Stimulated activated CD8-positive, alpha-beta memory T cell treated with anti-CD3 and anti-CD28 coated beads, Interleukin-7, amount 100 ng/mL, for 24 hours (primary cell): ENCODE data around the gene STIL.
"Not testable (repeated sequence)": the region's sequence is repeated elsewhere in the genome, so short reads cannot be mapped to it uniquely, and the experiment has no call there.

Experiments
- DNase-seq: peaks from one replicate; pipeline ENCODE4 v3.0.0-alpha.2; 2020; ENCODE audit warnings: low read depth

Gene STIL

GRCh38 chr1:47313915-47314664, at the start of gene STIL:
STIL (minus strand) TSS chr1:47314147; CDS start chr1:47310319, 3,828 bp downstream.
- peak; percentile 94 for DNase-seq

DNA sequence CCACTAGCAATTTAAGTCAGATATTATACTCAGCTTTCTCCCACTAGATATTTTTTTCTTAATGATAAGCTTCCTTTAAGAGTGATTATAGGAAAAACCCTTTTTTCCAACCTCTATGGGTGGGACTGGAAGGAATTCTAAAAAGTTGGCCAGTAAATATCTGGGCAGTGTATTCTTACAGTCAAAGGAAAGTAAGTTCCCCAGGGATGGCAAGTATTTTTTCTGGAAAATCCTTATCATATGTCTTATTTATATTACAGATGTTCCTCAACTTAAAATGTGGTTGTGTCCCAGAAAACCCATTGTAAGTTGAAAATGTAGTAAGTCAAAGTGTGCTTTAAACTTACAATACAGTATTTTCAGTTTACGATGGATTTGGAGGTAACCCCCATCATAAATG, 48.9 kb upstream of the STIL start:
- no peak for DNase-seq

DNA sequence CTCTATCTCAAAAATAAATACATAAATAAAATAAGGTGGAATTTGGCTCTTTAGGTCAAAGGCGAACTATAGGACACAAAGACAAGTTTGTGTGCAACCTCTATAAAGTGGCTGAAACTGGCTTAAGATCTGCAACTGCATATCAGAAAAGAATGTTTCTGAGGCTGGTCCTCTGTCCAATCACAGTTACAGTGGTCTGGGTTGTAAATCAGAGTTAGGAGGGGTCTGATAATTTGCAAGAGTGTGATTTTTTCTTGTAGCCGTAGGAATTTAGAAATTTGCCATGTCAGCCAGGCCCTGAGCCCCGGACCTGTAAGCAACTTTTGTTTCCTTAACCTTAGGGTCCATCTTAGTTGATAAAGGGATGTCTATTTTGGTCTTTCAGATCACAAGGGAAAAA, 47.4 kb upstream of the STIL start:
- DNase-seq: no peak

DNA sequence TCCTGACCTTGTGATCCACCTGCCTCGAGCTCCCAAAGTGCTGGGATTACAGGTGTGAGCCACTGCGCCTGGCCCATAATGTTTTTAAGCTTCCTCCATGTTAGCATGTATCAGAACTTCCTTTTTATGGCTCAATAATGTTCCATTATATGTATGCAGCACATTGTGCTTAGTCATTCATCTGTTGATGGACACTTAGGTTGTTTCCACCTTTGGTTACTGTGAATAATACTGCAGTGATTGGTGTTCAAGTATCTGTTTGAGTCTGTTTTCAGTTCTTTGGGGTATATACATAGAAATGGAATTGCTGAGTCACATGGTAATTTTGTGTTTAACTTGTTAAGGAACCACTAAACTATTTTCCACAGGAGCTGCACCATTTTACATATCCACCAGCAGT, 37.4 kb upstream of the STIL start:
- no peak for DNase-seq

- no peak for DNase-seq
These were observed 34.3 kb upstream of the STIL start for GRCh38 chr1:47348246-47348645.

GRCh38 chr1:47347735-47348134, 33.8 kb upstream of the STIL start:
- no peak for DNase-seq

- DNase-seq: not testable (repeated sequence)
These were observed 33.0 kb upstream of the STIL start for GRCh38 chr1:47346979-47347378.

- no peak for DNase-seq
These were observed 26.3 kb upstream of the STIL start for GRCh38 chr1:47340227-47340626.

- DNase-seq: no peak
These were observed 24.5 kb upstream of the STIL start for GRCh38 chr1:47338249-47339077.

DNA sequence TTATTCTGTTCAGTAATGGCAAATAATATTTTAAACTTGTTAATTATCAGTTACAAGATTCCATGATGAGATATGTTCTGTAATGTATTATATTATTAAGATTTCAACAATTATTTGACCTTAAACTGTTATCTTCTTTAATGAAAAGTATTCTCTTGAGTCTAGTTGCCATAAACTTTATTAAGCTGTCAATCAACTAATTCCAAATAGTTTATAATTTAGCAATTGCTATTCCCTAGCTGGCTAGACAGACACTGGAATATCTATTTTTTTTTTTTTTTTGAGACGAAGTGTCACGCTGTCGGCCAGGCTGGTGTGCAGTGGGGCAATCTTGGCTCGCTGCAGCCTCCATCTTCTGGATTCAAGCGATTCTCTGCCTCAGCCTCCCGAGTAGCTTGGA, 23.4 kb upstream of the STIL start:
- no peak for DNase-seq

DNA sequence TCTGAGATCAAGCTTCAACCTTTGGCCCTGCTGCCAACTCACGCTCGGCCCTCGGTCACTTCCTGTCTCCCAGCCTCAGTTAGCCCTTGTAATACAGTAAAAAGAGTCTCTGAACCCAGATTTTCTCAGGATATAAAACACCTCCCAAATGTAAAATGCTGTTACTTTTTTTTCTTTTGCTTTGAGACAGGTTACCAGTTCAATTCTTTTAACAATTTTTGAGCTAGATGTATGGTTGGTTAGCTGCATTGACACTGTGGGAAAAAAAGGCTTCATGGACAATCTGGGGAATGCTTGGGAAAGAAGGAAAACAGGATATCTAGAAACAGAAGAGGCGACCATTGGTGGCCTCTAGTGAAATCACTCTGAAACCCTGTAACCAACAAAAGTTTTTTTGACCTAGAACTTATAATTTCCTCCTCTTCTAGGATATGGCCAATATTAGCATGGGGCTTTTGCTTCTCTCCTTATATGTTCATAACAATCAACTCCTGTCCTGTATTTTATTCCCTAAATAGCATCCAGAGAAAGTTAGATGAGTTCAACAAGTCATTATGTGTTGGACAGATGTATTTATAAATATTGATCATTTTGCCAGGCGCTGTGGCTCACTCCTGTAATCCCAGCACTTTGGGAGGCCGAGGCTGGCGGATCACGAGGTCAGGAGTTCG, 21.0 kb upstream of the STIL start:
- DNase-seq: no peak

DNA sequence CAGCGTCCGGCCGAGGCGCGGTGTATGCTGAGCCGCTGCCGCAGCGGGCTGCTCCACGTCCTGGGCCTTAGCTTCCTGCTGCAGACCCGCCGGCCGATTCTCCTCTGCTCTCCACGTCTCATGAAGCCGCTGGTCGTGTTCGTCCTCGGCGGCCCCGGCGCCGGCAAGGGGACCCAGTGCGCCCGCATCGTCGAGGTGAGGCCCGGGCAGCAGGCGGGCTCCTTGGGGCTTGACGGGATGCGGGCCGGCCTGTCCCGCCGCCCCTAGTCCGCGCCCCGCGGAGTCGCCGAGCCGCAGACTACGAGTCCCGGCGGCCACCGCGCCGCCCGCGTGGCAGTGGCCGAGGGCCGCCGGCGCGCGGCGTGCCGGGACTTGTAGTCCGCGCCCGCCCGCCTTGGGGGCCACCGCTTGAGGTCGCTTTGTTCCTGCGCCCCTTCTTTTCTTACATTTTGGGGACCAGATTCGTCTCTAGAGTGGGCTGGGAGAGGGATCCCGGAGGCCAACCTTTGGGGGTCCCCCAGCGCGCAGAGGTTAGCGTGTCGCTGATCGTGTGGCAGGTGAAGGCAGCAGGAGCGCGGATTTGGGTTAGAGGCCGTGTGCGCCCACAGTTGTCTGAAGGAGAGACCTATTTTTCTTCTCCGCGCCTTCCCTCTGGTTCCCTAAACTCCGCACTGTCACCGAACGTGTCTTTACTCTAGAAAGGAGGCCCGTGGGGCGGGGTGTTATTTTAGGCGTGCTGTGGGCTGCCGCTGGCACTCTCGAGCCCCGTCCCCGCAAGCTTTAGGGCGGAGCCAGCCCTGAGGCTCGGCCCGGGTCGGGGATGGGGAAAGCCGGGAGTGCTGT, 20.2 kb upstream of the STIL start:
- DNase-seq: peak; percentile 44

DNA sequence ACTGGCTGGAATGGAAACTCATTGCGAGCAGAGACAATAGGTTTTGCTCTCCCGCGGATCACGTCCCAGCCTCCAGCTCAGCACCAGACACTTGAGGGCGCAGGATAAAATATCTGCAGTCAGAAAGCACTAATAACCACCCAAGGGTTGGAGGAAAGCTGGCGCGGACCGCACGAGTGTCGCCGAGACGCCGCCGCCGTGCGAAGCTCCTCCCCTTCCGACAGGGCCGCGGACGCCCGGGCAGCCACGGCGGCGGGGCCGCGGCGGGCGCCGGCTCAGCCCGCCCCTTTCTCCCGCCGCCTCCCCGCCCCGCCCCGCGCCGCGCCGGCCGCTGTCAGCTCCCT, 19.6 kb upstream of the STIL start, which contains the start of gene CMPK1:
TSS of gene CMPK1 (plus strand) at position 213 of the 344 bp plus-strand sequence. CDS start 156 bp downstream, outside the sequence.
- DNase-seq: peak; percentile 62

GRCh38 chr1:47332779-47333577, 19.0 kb upstream of the STIL start:
- no peak for DNase-seq

GRCh38 chr1:47331875-47332274, 17.9 kb upstream of the STIL start:
- DNase-seq: no peak

GRCh38 chr1:47330212-47330611, 16.3 kb upstream of the STIL start:
- DNase-seq: no peak

DNA sequence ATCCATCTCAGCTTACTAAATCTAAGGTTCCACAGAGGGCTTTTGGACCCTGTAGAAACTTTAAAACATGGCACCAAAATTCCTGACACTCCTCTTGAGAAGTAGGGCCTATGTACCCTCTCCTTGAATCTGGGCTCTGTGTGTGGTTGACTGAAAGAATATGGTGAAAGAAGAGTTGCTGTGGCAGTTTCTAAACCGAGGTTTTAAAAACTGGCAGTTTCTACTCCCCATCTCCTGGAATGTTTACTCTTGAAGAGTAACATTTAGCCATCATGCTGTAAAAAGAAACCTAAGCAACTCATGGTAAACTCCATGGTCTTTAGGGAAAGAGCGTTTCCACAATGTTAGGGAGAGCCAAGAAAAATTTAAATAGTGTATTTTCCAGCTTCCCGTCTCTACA, 15.0 kb upstream of the STIL start:
- no peak for DNase-seq

GRCh38 chr1:47326271-47326670, 12.3 kb upstream of the STIL start:
- DNase-seq: no peak

GRCh38 chr1:47325528-47325927, 11.6 kb upstream of the STIL start:
- no peak for DNase-seq

DNA sequence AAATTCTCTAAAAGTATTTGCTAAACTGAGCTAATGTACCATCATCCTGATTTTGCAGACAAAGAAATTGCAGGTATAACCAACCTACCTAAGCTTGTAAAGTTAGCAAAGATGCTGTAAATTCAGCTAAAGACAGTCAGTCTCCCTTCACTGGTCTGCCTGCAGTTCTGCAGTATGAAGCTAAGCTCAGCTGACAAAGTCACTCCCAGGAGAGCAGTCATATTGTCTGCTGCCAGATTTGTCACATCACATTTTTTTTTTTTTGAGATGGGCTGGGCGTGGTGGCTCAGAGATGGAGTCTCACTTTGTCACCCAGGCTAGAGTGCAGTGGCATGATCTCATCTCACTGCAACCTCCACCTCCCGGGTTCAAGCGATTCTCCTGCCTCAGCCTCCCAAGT, 10.7 kb upstream of the STIL start:
- no peak for DNase-seq

DNA sequence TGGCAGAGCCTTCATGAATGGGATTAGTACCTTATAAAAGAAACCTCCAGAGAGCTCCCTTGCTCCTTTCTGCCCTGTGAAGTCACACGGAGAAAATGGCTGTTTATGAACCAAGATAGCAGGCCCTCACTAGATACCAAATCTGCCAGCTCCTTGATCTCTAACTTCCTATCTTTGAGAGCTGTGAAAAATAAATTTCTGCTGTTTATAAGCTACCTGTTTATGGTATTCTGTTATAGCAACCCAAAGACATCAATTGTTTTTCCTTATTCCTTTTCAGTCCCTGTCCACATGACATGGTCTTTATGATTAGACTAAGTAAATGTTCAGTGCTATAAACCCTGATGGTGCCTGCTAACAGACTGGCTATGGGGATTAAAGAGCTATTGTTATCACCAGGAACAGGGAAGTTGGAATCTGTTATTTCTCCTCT, 9.7 kb upstream of the STIL start:
- DNase-seq: no peak
